Ecto neural progenitor cell (in vitro differentiated cells): Measurements from ENCODE around the gene PAAF1.

ENCODE experiments used
- DNase-seq: peaks from one replicate; pipeline ENCODE4 v3.0.0-alpha.2; 2018; ENCODE audit warnings: low spot score

The PAAF1 gene

GRCh38 chr11:73946798-73947458 lies 70.1 kb downstream of the PAAF1 start:
- DNase-seq = no peak

DNA sequence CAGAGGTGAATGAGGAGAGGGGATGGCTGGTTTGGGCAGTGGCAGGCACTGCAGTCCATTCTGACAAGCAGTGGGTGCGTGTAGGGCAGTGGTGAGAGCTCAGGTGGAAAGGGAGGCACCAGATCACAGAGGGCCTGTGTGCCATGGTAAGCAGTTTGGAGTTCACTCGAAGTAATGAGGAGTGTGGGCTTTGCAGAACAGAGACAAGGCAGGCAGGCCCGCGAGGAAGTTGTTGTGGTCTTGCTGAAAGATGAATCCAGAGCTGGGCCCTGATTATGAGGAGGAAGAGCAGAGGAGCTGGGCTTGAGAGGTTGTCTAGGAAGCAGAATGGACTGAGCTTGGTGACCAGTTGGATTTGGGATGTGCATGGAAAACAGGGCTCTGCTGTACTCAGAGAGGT lies 72.4 kb downstream of the PAAF1 start:
- no peak for DNase-seq

DNA sequence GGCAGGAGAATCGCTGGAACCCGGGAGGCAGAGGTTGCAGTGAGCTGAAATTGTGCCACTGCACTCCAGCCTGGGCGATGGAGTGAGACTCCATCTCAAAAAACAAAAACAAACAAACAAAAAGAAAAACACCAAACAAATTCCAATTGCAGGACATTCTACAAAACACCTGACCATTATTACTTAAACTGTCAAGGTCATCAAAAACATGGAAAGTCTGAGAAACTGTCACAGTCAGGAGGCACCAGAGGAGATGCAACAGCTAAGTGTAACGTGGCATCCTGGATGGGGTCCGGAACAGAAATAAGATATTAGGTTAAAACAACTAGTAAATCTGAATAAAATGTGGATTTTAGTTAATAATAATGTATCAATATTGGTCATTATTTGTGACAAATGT lies 73.1 kb downstream of the PAAF1 start:
- DNase-seq = no peak

DNA sequence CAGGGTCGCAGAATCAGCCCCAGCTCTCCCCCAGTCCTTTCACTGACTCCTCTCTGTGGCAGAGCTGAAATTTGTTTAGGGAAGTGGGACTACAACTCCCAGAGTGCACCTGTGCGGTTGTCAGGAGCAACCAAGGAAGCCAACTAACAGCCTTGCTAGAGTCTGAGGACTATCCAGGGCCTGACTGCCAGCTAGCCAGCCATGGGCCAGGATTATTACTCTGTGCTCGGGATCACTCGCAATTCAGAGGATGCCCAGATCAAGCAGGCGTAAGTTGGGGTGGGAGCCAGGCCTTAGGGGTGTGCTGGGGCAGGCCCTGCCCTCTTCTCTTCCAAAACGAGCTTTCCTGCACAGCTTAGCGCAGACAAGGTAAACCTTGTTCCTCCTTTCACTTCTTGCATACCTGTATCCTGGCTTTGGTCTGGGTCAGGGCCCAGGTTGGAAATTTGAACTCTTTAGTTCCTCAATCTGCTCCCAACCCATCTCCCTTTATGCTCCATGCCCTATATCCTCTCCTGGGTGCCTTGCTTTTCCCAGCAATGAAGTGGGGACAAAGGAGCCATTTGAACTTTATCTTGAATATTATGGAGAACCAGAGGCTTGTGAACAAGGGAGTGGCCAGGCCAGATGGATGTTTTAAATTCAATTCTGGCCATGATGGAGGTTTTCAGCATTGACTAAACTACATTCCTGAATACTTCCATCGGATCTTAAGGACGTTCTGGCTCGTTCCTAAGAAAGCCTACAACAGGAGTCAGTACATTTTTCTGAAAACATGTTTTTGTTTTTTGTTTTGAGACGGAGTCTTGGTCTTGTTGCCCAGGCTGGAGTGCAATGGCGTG lies 74.3 kb downstream of the PAAF1 start, which contains the start of gene DNAJB13:
DNAJB13 (plus strand) TSS at position 158 of the 842 bp plus-strand sequence; CDS start at position 202, 44 bp downstream.
- DNase-seq = peak; percentile 80

- DNase-seq = no peak
These were observed 75.0 kb downstream of the PAAF1 start for GRCh38 chr11:73951797-73952196.

DNA sequence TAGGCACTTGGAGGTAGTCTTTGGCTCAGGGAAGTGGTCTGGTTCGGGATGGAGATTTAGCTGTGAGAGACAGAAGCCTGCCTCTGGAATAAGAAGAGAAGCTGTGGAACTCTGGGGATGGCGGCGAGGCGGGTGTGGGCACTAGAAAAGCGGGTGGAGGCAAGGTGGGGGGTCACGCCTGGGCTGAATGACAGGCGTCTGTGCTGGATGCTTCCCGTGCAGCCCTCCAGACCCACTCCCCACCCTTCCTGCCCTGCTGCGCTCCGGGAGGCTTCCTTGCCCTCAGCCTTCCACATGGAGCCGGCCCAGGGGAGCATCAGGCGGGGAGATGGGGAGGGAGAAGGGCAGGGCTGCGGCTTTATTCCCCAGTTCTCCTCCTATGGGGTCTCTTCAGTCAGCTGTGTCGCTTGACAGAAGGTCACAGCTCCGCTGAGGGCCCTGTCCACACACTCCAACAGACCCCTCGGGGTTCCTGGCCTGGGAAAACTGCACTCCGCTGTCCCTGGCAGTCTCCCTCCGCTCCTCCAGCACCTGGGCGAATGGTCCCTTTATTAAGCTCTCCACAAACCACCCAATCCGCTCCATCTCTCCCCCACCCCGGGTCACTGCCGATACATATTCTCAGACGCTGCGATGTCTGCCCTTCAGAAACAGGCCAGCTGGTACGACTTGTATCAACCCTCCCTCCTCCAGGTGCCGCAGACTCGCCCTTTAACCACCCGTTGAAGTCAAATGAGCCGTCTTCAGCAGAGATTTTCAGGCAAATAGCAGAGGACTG lies 80.3 kb downstream of the PAAF1 start:
- no peak for DNase-seq

DNA sequence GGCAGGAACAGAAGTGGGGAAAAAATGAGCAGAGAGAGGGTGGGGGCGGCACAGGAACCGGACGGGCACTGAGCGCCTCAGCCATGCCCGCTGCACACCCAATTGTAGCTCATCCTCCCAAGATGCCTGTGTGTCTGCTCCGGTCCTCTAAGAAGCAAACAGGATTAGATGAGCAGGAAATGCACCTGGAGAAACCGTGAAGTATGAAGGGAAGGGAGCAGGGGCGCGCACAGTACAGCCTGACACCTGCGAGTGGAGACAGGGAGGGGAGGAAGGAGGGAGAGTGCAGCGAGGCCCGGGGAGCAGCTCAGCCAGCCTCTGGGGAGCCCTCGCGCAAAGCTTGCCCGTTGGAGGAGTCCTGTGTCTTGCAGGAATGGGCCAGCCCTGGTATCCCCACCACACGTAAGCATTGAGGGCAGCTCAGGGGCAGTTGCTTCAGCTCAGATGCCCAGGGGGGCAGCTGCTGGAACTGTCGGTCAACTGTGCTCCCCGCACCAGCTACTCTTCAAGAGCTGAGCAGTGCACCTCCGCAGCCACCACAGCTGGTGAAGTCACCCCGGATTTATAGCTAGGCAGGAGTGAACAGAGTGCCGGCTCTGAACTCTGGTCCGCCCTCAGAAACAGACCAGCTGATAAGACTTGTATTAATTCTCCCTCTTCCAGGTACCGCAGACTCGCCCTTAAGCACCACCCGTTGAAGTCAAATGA lies 81.0 kb downstream of the PAAF1 start:
- no peak for DNase-seq

DNA sequence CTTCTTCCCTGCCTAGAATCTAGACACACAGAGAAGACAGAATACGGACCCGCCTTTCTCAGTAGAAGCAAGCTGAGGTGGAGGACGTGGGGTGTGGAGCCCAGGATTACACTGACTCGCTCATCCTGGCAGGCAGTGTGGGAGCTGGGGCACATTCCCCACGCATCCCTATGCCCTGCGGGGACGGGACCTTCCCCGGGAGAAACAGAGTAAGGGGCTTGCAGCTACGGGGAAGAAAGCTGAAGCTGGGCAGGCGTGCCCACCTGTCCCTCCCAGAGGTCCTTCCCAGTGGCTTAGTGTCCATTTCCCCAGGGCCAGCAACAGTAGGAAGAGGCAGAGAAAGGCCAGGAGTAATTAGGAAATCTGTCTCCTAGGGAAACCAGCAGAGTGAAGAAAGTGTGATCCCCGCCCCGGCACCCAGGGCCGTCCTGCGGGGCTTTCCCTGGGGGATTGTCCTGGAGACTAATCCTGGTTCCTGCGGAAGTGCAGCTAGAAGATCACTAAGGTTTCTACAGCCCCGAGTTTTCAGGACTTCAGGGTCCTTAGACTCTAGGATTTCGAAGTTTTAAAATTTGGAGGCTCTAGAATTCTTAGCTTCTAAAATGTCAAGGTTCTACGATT lies 81.8 kb downstream of the PAAF1 start:
- DNase-seq = no peak

GRCh38 chr11:73961321-73961720 lies 84.5 kb downstream of the PAAF1 start:
- DNase-seq = no peak

- no peak for DNase-seq
These were observed 85.4 kb downstream of the PAAF1 start for GRCh38 chr11:73962101-73962705.

DNA sequence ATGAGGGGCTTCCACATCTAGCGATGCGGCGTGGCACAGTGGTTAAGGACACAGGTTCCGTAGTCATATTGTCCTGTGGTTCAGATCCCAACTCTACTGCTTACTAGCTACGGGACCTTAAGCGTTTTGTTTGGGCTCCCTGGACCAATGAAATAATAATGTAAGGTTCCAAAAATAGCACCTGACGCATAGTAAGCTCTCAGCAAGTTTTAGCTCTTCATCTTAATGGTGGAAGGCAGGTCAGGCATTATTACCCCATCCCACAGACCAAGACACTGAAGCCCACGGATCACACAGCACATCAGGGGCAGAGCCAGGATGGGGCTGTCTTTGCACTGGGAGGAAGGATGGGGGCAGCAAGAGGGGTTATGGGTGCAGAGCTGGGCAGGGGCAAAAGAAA lies 87.1 kb downstream of the PAAF1 start:
- DNase-seq = no peak

- no peak for DNase-seq
These were observed 88.4 kb downstream of the PAAF1 start for GRCh38 chr11:73965076-73965763.

- DNase-seq = no peak
These were observed 88.9 kb downstream of the PAAF1 start for GRCh38 chr11:73965764-73966121.

GRCh38 chr11:73968356-73968966 lies 91.7 kb downstream of the PAAF1 start:
- DNase-seq = no peak

DNA sequence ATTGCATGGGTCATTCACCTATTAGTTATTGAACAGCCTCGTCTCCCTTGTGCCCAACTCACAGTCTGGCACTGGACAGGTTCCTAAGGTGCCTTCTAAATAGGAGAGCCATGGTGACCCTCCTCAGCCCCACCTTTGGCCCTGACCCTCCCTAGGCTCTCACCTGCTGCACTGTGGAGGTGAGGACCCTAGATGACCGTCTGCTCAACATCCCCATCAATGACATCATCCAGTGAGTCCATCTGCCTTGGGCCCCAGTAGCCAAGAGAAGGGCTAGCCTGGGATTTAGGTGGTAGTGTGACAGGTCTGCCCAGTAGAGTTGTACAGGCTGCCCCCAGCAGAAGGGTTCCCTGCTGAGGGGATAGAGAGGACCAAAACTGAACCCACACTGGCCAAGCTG lies 92.3 kb downstream of the PAAF1 start:
- DNase-seq = no peak

- no peak for DNase-seq
These were observed 93.4 kb downstream of the PAAF1 start for GRCh38 chr11:73969991-73970800.

- no peak for DNase-seq
These were observed 94.4 kb downstream of the PAAF1 start for GRCh38 chr11:73971175-73971719.

GRCh38 chr11:73972187-73972586 lies 95.4 kb downstream of the PAAF1 start:
- no peak for DNase-seq
